Testis (tissue), 2 donors: ENCODE results near the gene HLX.

Experiments used
- POLR2A ChIP-seq: fragments of 450-650 bp; IDR thresholded peaks from one replicate; pipeline ENCODE4 v1.6.1; 2017; ENCODE audit warnings: antibody characterized with exemption, mild to moderate bottlenecking, moderate library complexity
- TF ChIP-seq, protein P1 (sequence below), 3 experiments: fragments of 450-650 bp in 2 of 3; fragments of 200-600 bp in 1 of 3; sonication (generic) in 1 of 3; IDR thresholded peaks; one replicate each; pipeline ENCODE4 v1.5.1; 2016 to 2019; ENCODE audit warnings: antibody characterized with exemption in 3 of 3, mild to moderate bottlenecking in 2 of 3, moderate library complexity in 1 of 3

DNA sequence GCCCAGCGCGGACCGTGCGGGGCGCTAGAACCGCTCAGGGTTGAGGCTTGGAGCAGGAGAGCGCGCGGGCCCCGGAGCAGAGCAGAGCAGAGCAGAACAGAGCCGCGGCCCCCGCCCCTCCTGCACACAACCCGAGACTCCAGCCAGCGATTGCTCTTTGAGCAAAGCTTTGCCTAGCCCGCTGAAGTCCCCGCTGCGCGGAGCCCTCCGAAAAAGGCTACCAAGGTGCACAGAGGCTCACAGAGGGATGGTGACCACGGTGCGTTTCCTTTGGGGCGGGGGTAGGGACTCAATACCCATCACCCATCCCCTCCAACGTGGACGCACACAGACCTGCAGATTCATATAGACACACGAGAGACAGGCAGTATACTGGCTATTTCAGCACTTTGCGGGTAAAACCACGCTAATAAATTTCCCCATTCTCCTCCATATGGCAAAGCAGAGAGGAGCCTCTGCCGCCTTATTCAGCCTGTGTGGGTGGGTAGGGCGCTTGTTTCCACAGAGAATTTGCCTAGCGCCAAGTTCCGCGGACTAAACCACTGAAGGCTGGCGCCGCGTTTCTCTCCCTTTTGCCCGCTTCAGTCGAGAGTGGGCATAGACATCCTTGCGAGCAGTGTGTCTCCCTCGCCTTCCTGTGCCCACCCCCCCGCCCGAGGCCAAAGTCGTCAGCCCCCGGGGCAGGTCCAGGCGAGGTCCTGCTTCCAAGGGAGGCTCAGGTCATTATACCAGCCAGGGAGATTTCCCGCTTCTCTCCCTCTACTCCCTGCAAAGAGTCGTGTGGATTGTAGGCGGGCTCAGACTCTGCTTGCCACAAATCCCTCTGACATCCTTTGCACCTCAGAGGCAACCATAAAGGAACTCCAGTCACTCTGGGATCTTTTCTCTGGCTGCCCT lies 8.5 kb downstream of the HLX start:
- TF ChIP-seq POLR2A = no peak
- TF ChIP-seq, protein P1, sequence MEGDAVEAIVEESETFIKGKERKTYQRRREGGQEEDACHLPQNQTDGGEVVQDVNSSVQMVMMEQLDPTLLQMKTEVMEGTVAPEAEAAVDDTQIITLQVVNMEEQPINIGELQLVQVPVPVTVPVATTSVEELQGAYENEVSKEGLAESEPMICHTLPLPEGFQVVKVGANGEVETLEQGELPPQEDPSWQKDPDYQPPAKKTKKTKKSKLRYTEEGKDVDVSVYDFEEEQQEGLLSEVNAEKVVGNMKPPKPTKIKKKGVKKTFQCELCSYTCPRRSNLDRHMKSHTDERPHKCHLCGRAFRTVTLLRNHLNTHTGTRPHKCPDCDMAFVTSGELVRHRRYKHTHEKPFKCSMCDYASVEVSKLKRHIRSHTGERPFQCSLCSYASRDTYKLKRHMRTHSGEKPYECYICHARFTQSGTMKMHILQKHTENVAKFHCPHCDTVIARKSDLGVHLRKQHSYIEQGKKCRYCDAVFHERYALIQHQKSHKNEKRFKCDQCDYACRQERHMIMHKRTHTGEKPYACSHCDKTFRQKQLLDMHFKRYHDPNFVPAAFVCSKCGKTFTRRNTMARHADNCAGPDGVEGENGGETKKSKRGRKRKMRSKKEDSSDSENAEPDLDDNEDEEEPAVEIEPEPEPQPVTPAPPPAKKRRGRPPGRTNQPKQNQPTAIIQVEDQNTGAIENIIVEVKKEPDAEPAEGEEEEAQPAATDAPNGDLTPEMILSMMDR (IDR thresholded peaks at IDR 0.05) = no peak
